Measurements from ENCODE around the gene ABHD14A.

ABHD14A gene

GRCh38 chr3:51961011-51961410 is 13.9 kb upstream of the ABHD14A start:
- no peaks in the 10 kb centered on the region for H3K9me3 Mint-ChIP-seq
- no peak for TF ChIP-seq CTCF (IDR thresholded peaks at IDR 0.05; ENCODE audit: unreplicated experiment in 3 of 3)
- peaks cover 43% of the 10 kb centered on the region for H3K4me1 Mint-ChIP-seq
- H3K4me3 Mint-ChIP-seq, result no peak overlapping the region
- peaks cover 10% of the 10 kb centered on the region for H3K36me3 Mint-ChIP-seq (ENCODE audit: low read depth)
- H3K27me3 Mint-ChIP-seq (ENCODE audit: low read depth), result peaks cover 3% of the 10 kb centered on the region
- H3K27ac Mint-ChIP-seq, result no peak overlapping the region

GRCh38 chr3:51961602-51962569 is 13.0 kb upstream of the ABHD14A start:
- TF ChIP-seq CTCF (IDR thresholded peaks at IDR 0.05; ENCODE audit: unreplicated experiment in 3 of 3), result no peak
- Mint-ChIP-seq H3K4me3 (peak overlapping the region in 2 of 3 experiments; percentile 23 to 65), H3K27ac (peak overlapping the region in 1 of 3 experiments; percentile 69), H3K4me1 (peaks cover 43% of the 10 kb centered on the region), H3K36me3 (ENCODE audit: low read depth) (peaks cover 10% of the 10 kb centered on the region), H3K9me3 (no peaks in the 10 kb centered on the region), H3K27me3 (ENCODE audit: low read depth) (peaks cover 3% of the 10 kb centered on the region)

GRCh38 chr3:51962854-51963530 is 11.9 kb upstream of the ABHD14A start:
- Mint-ChIP-seq H3K4me1 (peaks cover 43% of the 10 kb centered on the region), H3K27ac (peak overlapping the region in 1 of 3 experiments; percentile 70), H3K36me3 (ENCODE audit: low read depth) (peaks cover 10% of the 10 kb centered on the region), H3K27me3 (ENCODE audit: low read depth) (peaks cover 3% of the 10 kb centered on the region), H3K4me3 (peak overlapping the region in 2 of 3 experiments; percentile 26 to 69), H3K9me3 (no peaks in the 10 kb centered on the region)
- TF ChIP-seq CTCF (IDR thresholded peaks at IDR 0.05; ENCODE audit: unreplicated experiment in 3 of 3), result no peak

GRCh38 chr3:51963951-51964451 is 10.9 kb upstream of the ABHD14A start:
- H3K27ac Mint-ChIP-seq, result peak overlapping the region; percentile 27 to 83 (median 42)
- peaks cover 3% of the 10 kb centered on the region for H3K27me3 Mint-ChIP-seq (ENCODE audit: low read depth)

GRCh38 chr3:51964521-51964920 is 10.3 kb upstream of the ABHD14A start:
- H3K36me3 Mint-ChIP-seq (ENCODE audit: low read depth), result peaks cover 3% of the 10 kb centered on the region
- H3K27me3 Mint-ChIP-seq (ENCODE audit: low read depth), result peaks cover 3% of the 10 kb centered on the region
- no peak for TF ChIP-seq CTCF (IDR thresholded peaks at IDR 0.05; ENCODE audit: unreplicated experiment in 3 of 3)
- no peaks in the 10 kb centered on the region for H3K9me3 Mint-ChIP-seq
- H3K4me3 Mint-ChIP-seq, result peak overlapping the region; percentile 82 to 97 (median 94)
- peaks cover 56% of the 10 kb centered on the region for H3K4me1 Mint-ChIP-seq
- peak overlapping the region; percentile 27 to 83 (median 42) for H3K27ac Mint-ChIP-seq

More at GRCh38 chr3:51963951-51964451, 10.9 kb upstream of the ABHD14A start:
- Mint-ChIP-seq H3K4me1 (peaks cover 52% of the 10 kb centered on the region), H3K36me3 (ENCODE audit: low read depth) (peaks cover 3% of the 10 kb centered on the region), H3K9me3 (no peaks in the 10 kb centered on the region), H3K4me3 (peak overlapping the region; percentile 82 to 97 (median 94))
- TF ChIP-seq CTCF (IDR thresholded peaks at IDR 0.05; ENCODE audit: unreplicated experiment in 3 of 3), result no peak
